ENCODE measurements around the gene MTUS2.

Gene MTUS2

GRCh38 chr13:29550430-29550988 lies 730.4 kb downstream of the MTUS2 start:
- DNase-seq (ENCODE audit: low spot score), result no peak

GRCh38 chr13:29551214-29551613 lies 731.1 kb downstream of the MTUS2 start:
- DNase-seq (ENCODE audit: low spot score), result no peak
